ENCODE results near the gene AGPAT3. TPM values are rescaled to one million over a fixed set of nuclear protein-coding genes. Genes with fewer than 3 reads are reported as not detected.

AGPAT3 gene
- total RNA-seq, 4 donors from 2014 or later, result 32.1 to 58.8 (median 48.7) TPM

DNA sequence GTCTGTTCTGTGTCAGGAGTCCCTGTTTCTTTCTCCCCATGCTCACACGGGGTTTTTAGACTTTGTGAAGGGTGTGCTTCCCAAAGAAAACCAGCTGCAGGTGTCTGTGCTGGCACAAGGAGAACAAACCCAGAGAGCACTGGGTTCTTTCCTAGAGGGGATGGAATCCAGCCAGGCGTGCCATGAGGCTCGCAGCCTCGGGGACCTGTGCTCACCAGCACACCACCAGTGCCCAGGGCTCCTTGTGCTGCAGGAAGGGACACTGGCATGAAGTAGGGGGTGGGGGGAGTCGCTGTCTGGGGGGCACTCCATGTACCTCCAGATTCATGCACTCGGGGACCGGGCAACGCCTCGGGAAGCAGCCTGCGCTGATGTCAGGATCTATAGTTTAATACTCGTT is 57.9 kb downstream of the AGPAT3 start:
- 32 to 60% methylated on average over 11 of the region's 11 CpGs for WGBS, 2 donors

DNA sequence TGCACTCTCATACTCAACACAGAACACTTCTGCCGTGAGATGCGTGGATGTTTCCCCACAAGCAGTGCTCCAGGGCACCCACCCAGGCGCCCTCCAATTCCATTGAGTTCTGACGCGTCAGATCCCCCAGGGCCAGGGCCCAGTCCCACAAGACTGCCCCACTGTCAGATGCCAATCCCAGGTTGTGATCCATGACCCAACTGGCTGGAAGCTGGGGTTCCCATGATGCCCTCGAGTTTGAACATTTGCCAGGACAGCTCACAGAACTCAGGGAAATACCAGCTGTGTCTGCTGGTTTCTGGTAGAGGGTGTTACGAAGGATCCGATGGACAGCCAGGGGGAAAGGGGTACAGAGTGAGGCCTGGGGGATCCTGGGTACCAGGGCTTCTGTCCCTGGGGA is 58.4 kb downstream of the AGPAT3 start:
- TF ChIP-seq POLR2A (IDR thresholded peaks at IDR 0.05), result no peak
- TF ChIP-seq, protein P1, sequence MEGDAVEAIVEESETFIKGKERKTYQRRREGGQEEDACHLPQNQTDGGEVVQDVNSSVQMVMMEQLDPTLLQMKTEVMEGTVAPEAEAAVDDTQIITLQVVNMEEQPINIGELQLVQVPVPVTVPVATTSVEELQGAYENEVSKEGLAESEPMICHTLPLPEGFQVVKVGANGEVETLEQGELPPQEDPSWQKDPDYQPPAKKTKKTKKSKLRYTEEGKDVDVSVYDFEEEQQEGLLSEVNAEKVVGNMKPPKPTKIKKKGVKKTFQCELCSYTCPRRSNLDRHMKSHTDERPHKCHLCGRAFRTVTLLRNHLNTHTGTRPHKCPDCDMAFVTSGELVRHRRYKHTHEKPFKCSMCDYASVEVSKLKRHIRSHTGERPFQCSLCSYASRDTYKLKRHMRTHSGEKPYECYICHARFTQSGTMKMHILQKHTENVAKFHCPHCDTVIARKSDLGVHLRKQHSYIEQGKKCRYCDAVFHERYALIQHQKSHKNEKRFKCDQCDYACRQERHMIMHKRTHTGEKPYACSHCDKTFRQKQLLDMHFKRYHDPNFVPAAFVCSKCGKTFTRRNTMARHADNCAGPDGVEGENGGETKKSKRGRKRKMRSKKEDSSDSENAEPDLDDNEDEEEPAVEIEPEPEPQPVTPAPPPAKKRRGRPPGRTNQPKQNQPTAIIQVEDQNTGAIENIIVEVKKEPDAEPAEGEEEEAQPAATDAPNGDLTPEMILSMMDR (IDR thresholded peaks at IDR 0.05), result no peak
- H3K4me3 ChIP-seq (ENCODE audit: low read depth, poor library complexity, severe bottlenecking), result no peak overlapping the region
- intact Hi-C loops (cut with DNase I; ENCODE audit: low total_unique reads), result no loop called here
- no peak for DNase-seq (ENCODE audit: low spot score in 2 of 2)
- 37 to 38% methylated on average over 8 of the region's 8 CpGs for WGBS, 2 donors

More for the DNA sequence above, 57.9 kb downstream of the AGPAT3 start:
- no peak for TF ChIP-seq POLR2A (IDR thresholded peaks at IDR 0.05)
- TF ChIP-seq, protein P1 (IDR thresholded peaks at IDR 0.05), result no peak
- no peak overlapping the region for H3K4me3 ChIP-seq (ENCODE audit: low read depth, poor library complexity, severe bottlenecking)
- intact Hi-C loops (cut with DNase I; ENCODE audit: low total_unique reads), result no loop called here
- no peak for DNase-seq (ENCODE audit: low spot score in 2 of 2)

DNA sequence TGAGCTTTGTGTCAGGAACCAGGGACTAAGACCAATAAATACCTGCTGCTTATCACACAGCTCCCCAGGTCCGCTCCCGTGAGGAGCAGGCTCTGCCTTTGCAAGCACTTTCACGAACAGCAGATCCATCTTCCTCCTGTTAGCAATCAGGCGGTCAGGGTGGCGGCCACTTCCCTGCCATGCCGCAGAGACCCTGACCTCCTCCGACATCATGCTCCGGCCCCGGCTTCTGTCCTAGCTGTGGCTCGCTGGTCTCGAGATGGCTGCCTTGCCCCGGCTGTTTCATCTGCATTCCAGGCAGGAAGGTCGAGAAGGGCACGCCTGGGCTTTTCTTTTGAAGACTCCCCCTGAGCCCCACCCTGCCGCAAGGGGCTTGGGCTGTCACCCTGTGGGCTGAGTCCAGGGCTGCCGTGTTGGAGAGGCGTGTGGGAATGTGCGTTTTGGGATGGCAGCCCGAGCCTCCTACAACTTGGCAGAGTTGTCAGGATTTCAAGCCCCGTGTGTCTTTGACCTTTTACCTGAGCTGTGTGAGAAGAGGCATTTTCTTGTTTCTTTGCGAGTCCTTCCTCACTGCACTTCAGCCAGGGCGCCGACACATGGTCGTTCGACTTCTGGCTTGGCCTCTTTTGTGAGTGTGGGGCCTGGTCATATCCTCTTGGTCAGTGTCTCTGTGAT is 59.5 kb downstream of the AGPAT3 start:
- no peak overlapping the region for H3K4me3 ChIP-seq (ENCODE audit: low read depth, poor library complexity, severe bottlenecking)
- intact Hi-C loops (cut with DNase I; ENCODE audit: low total_unique reads), result no loop called here
- no peak for TF ChIP-seq POLR2A (IDR thresholded peaks at IDR 0.05)
- TF ChIP-seq, protein P1 (IDR thresholded peaks at IDR 0.05), result no peak
- DNase-seq (ENCODE audit: low spot score in 2 of 2), result no peak
- 79 to 81% methylated on average over 25 of the region's 25 CpGs for WGBS, 2 donors

DNA sequence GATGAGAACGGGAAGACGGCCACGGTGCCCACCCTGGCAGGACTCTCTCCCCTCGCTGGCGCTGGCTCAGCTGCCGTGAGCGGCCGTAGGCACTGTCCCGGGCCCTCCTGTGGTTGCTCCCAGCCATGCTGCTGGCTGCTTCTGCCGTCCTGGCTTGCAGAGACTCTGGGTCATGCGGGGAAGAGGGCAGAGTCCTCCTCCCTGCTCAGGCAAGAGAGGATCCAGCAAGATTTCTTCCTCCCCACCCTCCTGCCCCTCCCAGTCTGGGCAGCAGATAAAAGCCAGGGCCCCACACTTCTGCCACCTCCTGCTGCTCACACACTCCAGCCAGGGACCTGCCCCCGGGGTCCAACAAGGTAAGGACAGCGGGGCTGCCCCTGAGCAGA is 60.1 kb downstream of the AGPAT3 start:
- intact Hi-C loops (cut with DNase I; ENCODE audit: low total_unique reads), result no loop called here
- 68 to 71% methylated on average over 12 of the region's 13 CpGs for WGBS, 2 donors
- TF ChIP-seq POLR2A (IDR thresholded peaks at IDR 0.05), result no peak
- TF ChIP-seq, protein P1 (IDR thresholded peaks at IDR 0.05), result no peak
- no peak for DNase-seq (ENCODE audit: low spot score in 2 of 2)
- H3K4me3 ChIP-seq (ENCODE audit: low read depth, poor library complexity, severe bottlenecking), result no peak overlapping the region

DNA sequence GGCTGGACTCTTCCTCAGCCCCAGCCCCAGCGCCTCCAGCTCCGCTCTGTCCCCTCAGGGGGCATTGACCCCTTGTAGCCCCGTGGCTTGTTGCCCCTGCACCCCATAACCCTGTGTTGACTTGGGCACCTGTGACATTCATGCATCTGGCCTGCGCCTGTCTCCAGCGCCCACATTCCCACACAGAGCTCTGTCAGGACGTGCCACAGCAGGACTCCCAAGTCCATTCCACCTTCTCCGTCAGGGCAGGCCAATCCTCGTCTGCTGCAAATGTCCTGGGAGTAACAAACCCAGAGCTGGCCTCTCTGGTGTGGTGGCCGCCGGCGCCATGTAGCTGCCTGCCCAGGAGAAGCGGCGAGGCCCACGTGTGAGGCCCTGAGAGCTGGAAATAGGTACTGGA is 60.6 kb downstream of the AGPAT3 start:
- TF ChIP-seq POLR2A (IDR thresholded peaks at IDR 0.05), result no peak
- TF ChIP-seq, protein P1 (IDR thresholded peaks at IDR 0.05), result no peak
- DNase-seq (ENCODE audit: low spot score in 2 of 2), result no peak
- H3K4me3 ChIP-seq (ENCODE audit: low read depth, poor library complexity, severe bottlenecking), result no peak overlapping the region
- WGBS, 2 donors, result 78 to 87% methylated on average over 14 of the region's 14 CpGs
- intact Hi-C loops (cut with DNase I; ENCODE audit: low total_unique reads), result no loop called here

DNA sequence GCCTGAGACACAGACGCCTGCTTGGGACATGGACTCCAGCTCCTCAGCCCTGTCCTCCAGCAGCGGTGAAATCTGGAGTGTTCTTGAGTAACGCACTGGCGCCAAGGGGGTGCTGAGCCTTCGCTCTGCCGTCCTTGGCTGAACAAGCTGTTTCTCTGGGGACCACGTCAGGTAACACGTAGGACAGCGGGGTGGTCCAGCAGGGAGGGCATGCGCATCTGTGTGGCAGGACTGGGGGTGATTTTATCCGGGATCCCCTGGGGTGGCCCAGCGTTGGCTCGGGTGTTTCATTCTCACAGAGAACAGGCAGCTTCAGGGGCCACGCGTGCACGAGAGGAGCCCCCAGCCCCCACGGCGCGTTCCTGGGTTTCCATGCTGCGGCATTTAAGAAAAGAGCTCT is 61.2 kb downstream of the AGPAT3 start:
- WGBS, 2 donors, result 96 to 99% methylated on average over 17 to 19 of the region's 20 CpGs
- no peak overlapping the region for H3K4me3 ChIP-seq (ENCODE audit: low read depth, poor library complexity, severe bottlenecking)
- TF ChIP-seq POLR2A (IDR thresholded peaks at IDR 0.05), result no peak
- TF ChIP-seq, protein P1 (IDR thresholded peaks at IDR 0.05), result no peak
- DNase-seq (ENCODE audit: low spot score in 2 of 2), result no peak
- intact Hi-C loops (cut with DNase I; ENCODE audit: low total_unique reads), result no loop called here
